NT2/D1 (cell line): Measurements from ENCODE around the gene LGALS7.

ENCODE experiments used
- YY1 ChIP-seq: IDR thresholded peaks from 2 replicates; pipeline ENCODE4 v1.6.1; 2011; ENCODE audit not compliant: insufficient read length, insufficient read depth
- ZNF274 ChIP-seq: IDR thresholded peaks from 2 replicates; pipeline ENCODE4 v1.6.1; 2011; ENCODE audit warnings: mild to moderate bottlenecking, low read depth, low read length

- TF ChIP-seq ZNF274: no peak
- TF ChIP-seq YY1: no peak
Observed at GRCh38 chr19:38819231-38819920, 46.1 kb upstream of the LGALS7 start.
